ENCODE data around the gene SLC47A1. TPM values are rescaled to one million over a fixed set of nuclear protein-coding genes. Genes with fewer than 3 reads are reported as not detected.

SLC47A1 gene
- total RNA-seq, 1 donor from 2014 or later: 0.35 TPM

DNA sequence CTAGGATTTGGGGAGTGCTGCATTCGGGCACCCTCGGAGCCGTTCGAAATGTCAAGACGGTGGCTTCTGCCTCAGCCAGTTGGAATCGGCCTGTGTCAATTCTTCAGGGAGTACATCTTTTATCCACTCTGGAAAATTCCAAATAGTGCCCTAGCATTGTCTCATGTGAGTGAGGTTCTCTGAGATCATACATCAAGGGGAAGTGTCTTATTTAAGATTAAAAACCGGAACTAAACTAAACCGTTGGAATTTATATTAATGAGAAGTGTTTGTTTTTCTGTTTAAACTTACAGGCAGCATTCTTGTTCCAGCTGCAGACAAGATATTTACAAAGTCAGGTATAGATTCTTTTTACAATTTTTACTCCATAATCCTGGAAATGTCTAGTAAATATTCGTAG is 56.8 kb downstream of the SLC47A1 start:
- no peak for DNase-seq (ENCODE audit: extremely low read depth, low read depth, low spot score)

DNA sequence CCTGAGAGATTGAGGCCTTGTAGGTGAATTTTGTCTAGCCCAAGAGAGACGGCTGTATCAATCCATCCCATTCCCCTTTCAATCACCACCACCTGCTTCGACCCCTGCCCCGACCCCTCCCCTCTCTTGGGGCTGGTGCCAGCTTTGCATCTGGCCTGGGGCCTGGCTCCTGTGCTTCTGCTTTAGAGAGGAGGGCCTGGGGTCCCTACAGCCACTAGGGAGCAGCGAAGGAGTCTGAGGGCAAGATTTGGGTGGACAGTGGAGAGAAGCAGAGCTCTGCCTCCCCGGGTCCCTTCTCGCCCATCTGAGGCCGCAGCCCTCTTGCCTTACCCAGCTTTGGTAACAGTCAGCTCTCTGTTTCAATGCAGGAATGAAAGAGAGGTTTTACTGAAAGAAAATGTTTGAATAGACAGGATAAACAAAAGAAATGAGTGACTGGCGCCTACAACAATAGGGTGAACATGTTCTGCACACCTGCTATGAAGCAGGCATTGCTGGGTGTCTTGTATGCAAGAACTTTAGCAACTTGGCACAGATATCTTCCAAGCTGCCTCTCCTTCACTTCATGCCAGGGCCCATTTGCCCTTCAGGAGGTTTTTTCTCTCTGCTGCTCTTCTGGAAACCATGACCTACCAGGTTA is 57.4 kb downstream of the SLC47A1 start:
- no peak for DNase-seq (ENCODE audit: extremely low read depth, low read depth, low spot score)

DNA sequence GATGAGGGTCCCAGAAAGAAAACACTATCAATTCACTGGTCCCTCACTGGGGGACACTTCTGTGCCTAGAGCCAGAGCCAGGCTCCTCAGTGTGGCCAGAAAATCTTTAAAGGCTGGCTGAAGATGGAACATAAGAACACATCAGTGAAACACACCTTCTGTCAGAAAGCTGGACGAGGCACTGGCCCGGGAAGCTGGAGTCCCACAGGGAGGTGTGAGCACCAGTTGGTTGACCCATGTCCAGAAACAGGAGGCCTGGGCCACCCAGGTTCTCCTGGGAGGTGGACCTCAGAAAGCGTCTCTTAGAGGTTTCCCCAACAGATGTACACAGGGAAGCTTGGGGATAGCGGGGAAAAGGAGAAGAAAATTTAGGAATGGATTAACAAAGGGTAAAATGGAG is 58.7 kb downstream of the SLC47A1 start:
- no peak for DNase-seq (ENCODE audit: extremely low read depth, low read depth, low spot score)

GRCh38 chr17:19596869-19597268 is 63.2 kb downstream of the SLC47A1 start:
- no peak for DNase-seq (ENCODE audit: extremely low read depth, low read depth, low spot score)

DNA sequence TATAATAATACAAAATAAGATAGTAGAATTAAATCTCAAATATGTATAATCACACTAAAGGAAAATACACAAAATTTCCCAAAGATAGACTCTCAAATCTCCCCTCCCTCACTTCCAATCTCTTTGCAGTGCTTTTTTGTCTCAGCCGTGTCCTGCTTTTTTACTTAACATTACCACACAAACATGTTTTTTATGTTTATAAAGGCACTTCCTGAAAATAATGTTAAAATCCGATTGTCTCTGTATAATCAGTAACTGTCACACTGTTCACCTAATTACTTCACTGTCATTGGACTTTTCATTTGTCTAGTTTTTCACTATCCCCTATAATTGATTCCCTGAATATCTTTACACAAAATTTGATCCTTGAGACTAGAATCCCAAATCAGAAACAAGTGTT is 76.7 kb downstream of the SLC47A1 start:
- DNase-seq (ENCODE audit: extremely low read depth, low read depth, low spot score): no peak

- no peak for DNase-seq (ENCODE audit: extremely low read depth, low read depth, low spot score)
Measured at GRCh38 chr17:19610879-19611278, 77.2 kb downstream of the SLC47A1 start.

DNA sequence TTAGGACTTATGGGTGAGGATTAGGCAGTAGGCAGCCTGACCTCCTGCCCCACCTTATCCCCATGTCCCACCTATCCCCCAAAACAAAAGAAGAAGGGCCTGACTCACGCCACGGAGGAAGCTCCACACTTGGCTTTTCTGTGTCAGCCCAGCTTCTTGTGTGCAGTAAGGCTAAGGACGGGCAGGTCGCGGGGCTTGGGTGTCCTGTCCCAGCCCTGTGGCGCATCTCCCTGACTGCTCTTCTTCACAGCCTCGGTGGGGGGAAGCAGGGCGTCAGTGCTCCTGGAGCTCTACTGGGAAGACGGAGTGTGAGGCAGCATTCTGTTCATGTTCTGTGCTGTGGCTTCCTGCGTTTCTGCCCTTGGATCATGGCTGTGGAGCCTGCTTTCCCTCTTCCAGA is 80.3 kb downstream of the SLC47A1 start:
- DNase-seq (ENCODE audit: extremely low read depth, low read depth, low spot score): no peak

- DNase-seq (ENCODE audit: extremely low read depth, low read depth, low spot score): no peak
Measured at GRCh38 chr17:19614900-19615299, 81.2 kb downstream of the SLC47A1 start.

DNA sequence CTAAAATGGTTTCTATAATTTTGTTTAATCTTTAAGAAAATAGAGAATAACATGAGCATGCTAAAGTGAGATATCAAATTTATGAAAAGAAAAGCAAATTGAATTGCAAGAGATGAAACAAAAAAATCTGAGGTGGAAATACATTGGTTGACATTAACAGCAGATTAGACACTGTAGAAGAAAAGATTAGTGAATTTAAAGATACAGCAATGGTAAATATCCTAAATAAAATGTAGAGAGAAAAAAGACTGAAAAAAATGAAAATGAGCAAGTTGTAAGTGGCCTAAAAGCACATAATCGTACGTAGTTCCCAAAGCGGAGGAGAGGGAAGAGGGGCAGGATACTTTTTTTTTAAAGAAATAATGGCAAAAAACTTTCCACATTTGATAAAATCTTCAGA is 84.4 kb downstream of the SLC47A1 start:
- DNase-seq (ENCODE audit: extremely low read depth, low read depth, low spot score): no peak

- no peak for DNase-seq (ENCODE audit: extremely low read depth, low read depth, low spot score)
Measured at GRCh38 chr17:19619705-19620325, 86.2 kb downstream of the SLC47A1 start.

GRCh38 chr17:19621697-19622096 is 88.0 kb downstream of the SLC47A1 start:
- no peak for DNase-seq (ENCODE audit: extremely low read depth, low read depth, low spot score)

- no peak for DNase-seq (ENCODE audit: extremely low read depth, low read depth, low spot score)
Measured at GRCh38 chr17:19626079-19626478, 92.4 kb downstream of the SLC47A1 start.

Other genes starting within 250 kb of the SLC47A1 start
- 20.0 and 22.6 TPM in 2 replicates for gene B9D1, start 171.1 kb upstream of the SLC47A1 start, total RNA-seq
- gene MAPK7, start 155.4 kb upstream of the SLC47A1 start, total RNA-seq: 24.9 and 36.8 TPM in 2 replicates
- not detected in 2 replicates for gene MFAP4, start 146.7 kb upstream of the SLC47A1 start, total RNA-seq
- 0.12 TPM in 1 of 2 replicates, not detected in the other for gene RNF112, start 122.6 kb upstream of the SLC47A1 start, total RNA-seq
- 19.6 and 39.7 TPM in 2 replicates for gene ALDH3A2, start 114.9 kb downstream of the SLC47A1 start, total RNA-seq
- not detected in 2 replicates for gene SLC47A2, start 182.7 kb downstream of the SLC47A1 start, total RNA-seq
- not detected in 2 replicates for gene ALDH3A1, start 214.4 kb downstream of the SLC47A1 start, total RNA-seq

Data from glomerular endothelial cell (primary cell).